Erythroblast (primary cell): ENCODE data around the gene PCDHA1.

Source experiments
- GATA1 ChIP-seq: IDR thresholded peaks from 2 replicates; pipeline ENCODE4 v1.6.1; 2011; ENCODE audit warnings: low read depth, mild to moderate bottlenecking, control low read depth, low read length, moderate library complexity
- POLR2A ChIP-seq: IDR thresholded peaks from 2 replicates; pipeline ENCODE4 v1.6.1; 2011; ENCODE audit warnings: mild to moderate bottlenecking, low read length

GRCh38 chr5:141001844-141002604 is 216.1 kb downstream of the PCDHA1 start:
- TF ChIP-seq POLR2A (no peak), GATA1 (no peak)
